ENCODE measurements around the gene TGFBR3. TPM values are rescaled to one million over a fixed set of nuclear protein-coding genes. Genes with fewer than 3 reads are reported as not detected.

TGFBR3 gene
- total RNA-seq, 1 donor from 2014 or later: 2.5 TPM

DNA sequence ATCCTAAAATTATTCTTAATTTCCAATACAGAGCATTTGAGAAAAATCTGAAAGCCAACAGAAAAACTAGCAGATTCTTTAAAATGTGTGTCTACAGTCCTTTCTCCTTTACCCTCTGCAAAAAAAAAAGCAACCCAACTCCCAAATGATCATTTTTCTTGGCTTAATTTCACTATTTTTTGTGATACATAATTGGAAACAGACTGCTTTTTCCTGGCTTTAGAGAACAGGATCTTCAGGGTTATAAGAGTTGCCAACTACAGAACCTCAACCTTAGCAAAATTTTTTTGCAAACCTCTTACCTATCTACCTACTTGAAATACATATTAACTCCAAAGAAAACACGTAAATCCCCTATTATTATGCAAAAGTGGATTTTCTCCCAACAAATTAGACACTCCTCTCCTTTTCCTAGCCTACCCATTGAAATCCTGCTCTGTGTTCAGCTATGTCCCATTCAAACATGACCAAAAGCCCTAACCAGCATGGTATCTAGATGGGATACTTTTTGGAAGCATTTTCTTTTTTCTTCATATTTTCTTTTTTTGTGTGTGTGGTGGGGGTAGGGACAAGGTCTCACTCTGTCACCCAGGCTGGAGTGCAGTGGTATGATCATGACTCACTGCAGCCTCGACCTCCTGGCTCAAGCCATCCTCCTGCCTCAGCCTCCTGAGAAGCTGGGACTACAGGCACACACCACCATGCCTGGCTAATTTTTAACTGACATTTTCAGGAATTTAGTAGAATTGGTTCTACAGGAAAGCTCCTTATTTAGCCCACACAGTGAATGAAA lies 9.0 kb downstream of the TGFBR3 start:
- Mint-ChIP-seq H3K36me3 (ENCODE audit: low read depth, unreplicated experiment) (no peaks in the 10 kb centered on the region), H3K4me1 (ENCODE audit: low read depth, unreplicated experiment) (peaks cover 6% of the 10 kb centered on the region), H3K4me3 (ENCODE audit: unreplicated experiment) (no peak overlapping the region), H3K9me3 (ENCODE audit: unreplicated experiment) (no peaks in the 10 kb centered on the region), H3K27me3 (ENCODE audit: low read depth, unreplicated experiment) (peaks cover 35% of the 10 kb centered on the region), H3K27ac (ENCODE audit: unreplicated experiment) (no peak overlapping the region)
- no peaks in the 10 kb centered on the region for H3K79me2 ChIP-seq (ENCODE audit: insufficient read depth, low read length)
- FAIRE-seq (no peak), DNase-seq (ENCODE audit: low read depth) (no peak)
- H3K36me3 ChIP-seq (ENCODE audit: insufficient read depth, low read length): no peaks in the 10 kb centered on the region
- no peak overlapping the region for H3K4me2 ChIP-seq (ENCODE audit: low read length)
- no peak overlapping the region for H2AFZ ChIP-seq (ENCODE audit: low read depth, low read length)
- H3K4me3 ChIP-seq (ENCODE audit: insufficient read depth, low read depth, low read length): no peak overlapping the region
- no peaks in the 10 kb centered on the region for H3K9me3 ChIP-seq (ENCODE audit: insufficient read depth, low read depth, low read length)
- peaks cover 10% of the 10 kb centered on the region for H4K20me1 ChIP-seq (ENCODE audit: insufficient read depth, low read length)
- TF ChIP-seq EZH2 (IDR thresholded peaks at IDR 0.05; ENCODE audit: insufficient read depth, low read length): no peak
- no peak for TF ChIP-seq CTCF (IDR thresholded peaks at IDR 0.05; ENCODE audit: insufficient read depth, low read depth, low read length)
- peaks cover 5% of the 10 kb centered on the region for H3K4me1 ChIP-seq (ENCODE audit: insufficient read depth, low read length)
- peaks cover 4% of the 10 kb centered on the region for H3K27me3 ChIP-seq (ENCODE audit: insufficient read depth, low read length)
- no peak overlapping the region for H3K27ac ChIP-seq (ENCODE audit: low read depth, low read length)
- no peak overlapping the region for H3K9ac ChIP-seq (ENCODE audit: low read length)

- DNase-seq (ENCODE audit: low read depth) (no peak), FAIRE-seq (no peak)
- H3K9me3 ChIP-seq (ENCODE audit: insufficient read depth, low read depth, low read length): no peaks in the 10 kb centered on the region
- no peaks in the 10 kb centered on the region for H3K9me3 Mint-ChIP-seq (ENCODE audit: unreplicated experiment)
- no peak overlapping the region for H2AFZ ChIP-seq (ENCODE audit: low read depth, low read length)
- H3K36me3 ChIP-seq (ENCODE audit: insufficient read depth, low read length): no peaks in the 10 kb centered on the region
- H3K4me2 ChIP-seq (ENCODE audit: low read length): no peak overlapping the region
- peaks cover 4% of the 10 kb centered on the region for H3K27me3 ChIP-seq (ENCODE audit: insufficient read depth, low read length)
- H4K20me1 ChIP-seq (ENCODE audit: insufficient read depth, low read length): peaks cover 10% of the 10 kb centered on the region
- H3K27me3 Mint-ChIP-seq (ENCODE audit: low read depth, unreplicated experiment): peaks cover 34% of the 10 kb centered on the region
- no peak for TF ChIP-seq EZH2 (IDR thresholded peaks at IDR 0.05; ENCODE audit: insufficient read depth, low read length)
- no peak for TF ChIP-seq CTCF (IDR thresholded peaks at IDR 0.05; ENCODE audit: insufficient read depth, low read depth, low read length)
- H3K9ac ChIP-seq (ENCODE audit: low read length): no peak overlapping the region
- no peak overlapping the region for H3K27ac Mint-ChIP-seq (ENCODE audit: unreplicated experiment)
- H3K36me3 Mint-ChIP-seq (ENCODE audit: low read depth, unreplicated experiment): no peaks in the 10 kb centered on the region
- H3K27ac ChIP-seq (ENCODE audit: low read depth, low read length): no peak overlapping the region
- peaks cover 5% of the 10 kb centered on the region for H3K4me1 ChIP-seq (ENCODE audit: insufficient read depth, low read length)
- no peaks in the 10 kb centered on the region for H3K79me2 ChIP-seq (ENCODE audit: insufficient read depth, low read length)
- peaks cover 8% of the 10 kb centered on the region for H3K4me1 Mint-ChIP-seq (ENCODE audit: low read depth, unreplicated experiment)
- H3K4me3 Mint-ChIP-seq (ENCODE audit: unreplicated experiment): no peak overlapping the region
- H3K4me3 ChIP-seq (ENCODE audit: insufficient read depth, low read depth, low read length): no peak overlapping the region
Measured at GRCh38 chr1:91876040-91876470, 9.9 kb downstream of the TGFBR3 start.

DNA sequence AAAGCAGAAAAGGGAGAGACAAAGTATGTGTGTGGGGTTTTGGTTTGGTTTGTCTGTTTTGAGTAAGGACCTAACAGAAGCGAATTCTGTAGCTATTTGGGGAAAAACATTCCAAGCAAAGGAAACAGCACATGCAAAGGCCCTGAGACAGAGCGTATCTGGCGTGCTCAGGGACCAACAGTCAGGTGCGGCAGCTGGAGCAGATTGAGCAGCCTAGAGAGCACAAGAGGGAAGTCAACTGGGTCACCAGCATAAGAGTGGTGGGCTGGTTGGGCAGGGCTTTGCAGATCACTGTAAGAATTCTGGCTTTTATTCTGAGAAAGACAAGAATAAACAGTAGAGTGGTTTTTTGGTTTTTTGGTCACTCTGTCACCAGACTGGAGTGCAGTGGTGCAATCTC lies 11.8 kb downstream of the TGFBR3 start:
- Histone ChIP-seq H2AFZ (ENCODE audit: low read depth, low read length) (no peak overlapping the region), H3K36me3 (ENCODE audit: insufficient read depth, low read length) (no peaks in the 10 kb centered on the region), H3K4me3 (ENCODE audit: insufficient read depth, low read depth, low read length) (no peak overlapping the region), H3K27ac (ENCODE audit: low read depth, low read length) (no peak overlapping the region), H3K27me3 (ENCODE audit: insufficient read depth, low read length) (peaks cover 4% of the 10 kb centered on the region), H4K20me1 (ENCODE audit: insufficient read depth, low read length) (peaks cover 10% of the 10 kb centered on the region), H3K4me2 (ENCODE audit: low read length) (no peak overlapping the region), H3K9me3 (ENCODE audit: insufficient read depth, low read depth, low read length) (no peaks in the 10 kb centered on the region), H3K79me2 (ENCODE audit: insufficient read depth, low read length) (no peaks in the 10 kb centered on the region), H3K9ac (ENCODE audit: low read length) (no peak overlapping the region), H3K4me1 (ENCODE audit: insufficient read depth, low read length) (peaks cover 5% of the 10 kb centered on the region)
- TF ChIP-seq CTCF (IDR thresholded peaks at IDR 0.05; ENCODE audit: insufficient read depth, low read depth, low read length) (no peak), EZH2 (IDR thresholded peaks at IDR 0.05; ENCODE audit: insufficient read depth, low read length) (no peak)
- Mint-ChIP-seq H3K36me3 (ENCODE audit: low read depth, unreplicated experiment) (no peaks in the 10 kb centered on the region), H3K4me3 (ENCODE audit: unreplicated experiment) (no peak overlapping the region), H3K27me3 (ENCODE audit: low read depth, unreplicated experiment) (peaks cover 33% of the 10 kb centered on the region), H3K4me1 (ENCODE audit: low read depth, unreplicated experiment) (peaks cover 8% of the 10 kb centered on the region), H3K27ac (ENCODE audit: unreplicated experiment) (no peak overlapping the region), H3K9me3 (ENCODE audit: unreplicated experiment) (no peaks in the 10 kb centered on the region)
- no peak for DNase-seq (ENCODE audit: low read depth)
- FAIRE-seq: no peak

Measured in astrocyte (in vitro differentiated cells and primary cell).